ENCODE results near the gene PGAM2. TPM values are rescaled to one million over a fixed set of nuclear protein-coding genes. Genes with fewer than 3 reads are reported as not detected.
"Not testable (repeated sequence)": the region's sequence is repeated elsewhere in the genome, so short reads cannot be mapped to it uniquely, and the experiment has no call there.

PGAM2 gene
- total RNA-seq, 1 experiment from 2014 or later, result 1.2 TPM

- not testable (repeated sequence) for DNase-seq (ENCODE audit: low read depth)
Measured at GRCh38 chr7:44031319-44031718, 34.0 kb downstream of the PGAM2 start.

- not testable (repeated sequence) for DNase-seq (ENCODE audit: low read depth)
Measured at GRCh38 chr7:44030029-44030428, 35.3 kb downstream of the PGAM2 start.

DNA sequence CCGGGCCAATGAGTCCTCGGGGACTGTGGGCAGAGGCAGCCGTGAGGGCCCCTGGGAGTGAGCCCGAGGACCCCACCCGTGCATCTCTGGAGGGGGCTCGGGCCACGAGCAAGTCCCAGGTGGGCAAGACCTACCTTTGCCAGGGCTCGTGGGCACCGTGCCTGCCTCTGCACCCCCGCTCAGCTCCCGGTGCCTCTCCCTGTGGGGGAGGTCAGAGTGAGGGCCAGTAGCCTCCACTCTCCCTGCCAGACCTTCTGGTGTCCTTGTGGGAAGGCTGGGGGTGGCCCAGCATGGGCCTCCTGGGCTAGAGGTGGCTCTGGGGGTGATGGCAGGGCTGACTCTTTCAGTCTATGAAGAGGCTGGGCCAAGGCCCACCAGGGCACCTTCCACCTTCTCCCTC lies 35.9 kb downstream of the PGAM2 start:
- not testable (repeated sequence) for DNase-seq (ENCODE audit: low read depth)

- DNase-seq (ENCODE audit: low read depth), result not testable (repeated sequence)
Measured at GRCh38 chr7:44022796-44023467, 42.4 kb downstream of the PGAM2 start.

GRCh38 chr7:44022069-44022468 lies 43.3 kb downstream of the PGAM2 start:
- not testable (repeated sequence) for DNase-seq (ENCODE audit: low read depth)

DNA sequence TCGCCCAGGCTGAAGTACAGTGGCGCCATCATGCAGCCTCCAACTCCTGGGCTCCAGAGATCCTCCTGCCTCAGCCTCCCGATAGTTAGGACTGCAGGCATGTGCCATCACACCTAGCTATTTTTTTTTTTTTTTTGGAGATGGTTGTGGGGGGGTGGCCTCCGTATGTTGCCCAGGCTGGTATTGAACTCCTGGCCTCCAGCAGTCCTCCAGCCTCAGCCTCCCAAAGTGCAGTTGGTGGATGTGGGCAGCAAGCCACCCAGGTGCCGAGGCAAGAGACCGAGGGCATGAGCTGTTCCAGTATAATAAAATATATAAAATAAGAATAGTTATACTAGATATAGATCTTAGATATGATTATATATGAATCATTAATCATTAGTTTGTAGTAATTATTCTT lies 45.5 kb downstream of the PGAM2 start:
- not testable (repeated sequence) for DNase-seq (ENCODE audit: low read depth)

DNA sequence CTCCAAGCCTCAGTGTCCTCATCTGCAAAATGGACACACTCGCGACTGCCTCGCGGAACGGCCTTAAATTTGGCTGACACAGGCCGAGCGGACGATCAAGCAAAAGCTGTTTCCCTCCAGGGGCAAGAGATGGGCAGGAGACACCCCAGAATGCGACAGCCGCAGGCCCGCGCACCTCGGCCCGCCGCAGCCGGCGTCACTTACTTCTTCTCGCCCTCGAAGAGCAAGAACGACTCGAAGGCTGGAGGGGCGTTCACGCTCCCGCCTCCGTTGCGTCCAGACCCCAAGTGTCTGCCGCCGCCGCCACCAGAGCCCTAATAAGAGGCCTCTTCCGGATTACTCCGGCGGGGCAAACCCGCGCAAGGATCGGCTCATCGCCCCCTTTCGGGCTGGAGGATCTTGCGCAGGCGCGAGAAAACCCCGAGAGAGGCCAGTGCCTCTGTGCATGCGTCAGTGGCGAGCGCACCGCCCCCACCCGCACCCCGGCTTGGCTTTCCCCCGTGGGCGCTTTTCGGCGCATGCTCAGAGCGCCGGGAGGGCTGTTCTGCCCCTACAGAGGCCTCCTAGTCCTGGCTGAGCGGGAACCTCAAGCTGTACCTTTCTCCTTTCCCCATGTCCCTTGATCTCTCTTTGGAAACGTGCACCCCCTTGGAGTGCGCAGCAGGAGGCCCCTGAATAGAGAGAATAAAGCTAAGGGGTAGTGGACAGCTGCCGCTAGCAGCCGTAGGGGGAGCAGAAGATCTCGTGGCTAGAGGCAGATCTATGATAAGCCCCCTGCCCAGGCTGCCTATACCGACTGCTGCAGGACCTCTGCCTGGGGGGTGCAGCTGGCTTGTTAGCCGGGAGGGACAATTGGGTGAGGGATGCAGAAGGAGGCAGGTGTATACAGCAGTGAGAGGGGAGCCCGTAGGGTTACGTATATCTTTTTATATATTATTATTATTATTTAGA lies 46.2 kb downstream of the PGAM2 start:
- DNase-seq (ENCODE audit: low read depth), result peak; percentile 94

- not testable (repeated sequence) for DNase-seq (ENCODE audit: low read depth)
Measured at GRCh38 chr7:44015090-44015489, 50.3 kb downstream of the PGAM2 start.

Other genes with a start within 250 kb of the PGAM2 start
- gene MRPS24, start 196.1 kb downstream of the PGAM2 start, total RNA-seq (2014; rRNA removed; shearing (Covaris generic)), result 206 and 260 TPM in 2 replicates
- gene URGCP, start 159.0 kb downstream of the PGAM2 start, total RNA-seq (2014; rRNA removed; shearing (Covaris generic)), result 40.9 and 45.0 TPM in 2 replicates
- 23.5 and 41.7 TPM in 2 replicates for gene UBE2D4, start 139.1 kb downstream of the PGAM2 start, total RNA-seq (2014; rRNA removed; shearing (Covaris generic))
- not detected in 2 replicates for gene SPDYE1, start 67.7 kb downstream of the PGAM2 start, total RNA-seq (2014; rRNA removed; shearing (Covaris generic))
- gene DBNL, start 20.9 kb downstream of the PGAM2 start, total RNA-seq (2014; rRNA removed; shearing (Covaris generic)), result 110 and 183 TPM in 2 replicates
- gene POLM, start 17.0 kb upstream of the PGAM2 start, total RNA-seq (2014; rRNA removed; shearing (Covaris generic)), result 18.0 and 33.6 TPM in 2 replicates
- gene AEBP1, start 38.8 kb upstream of the PGAM2 start, total RNA-seq (2014; rRNA removed; shearing (Covaris generic)), result 0.44 TPM in 1 of 2 replicates, not detected in the other
- 85.3 and 127 TPM in 2 replicates for gene POLD2, start 58.0 kb upstream of the PGAM2 start, total RNA-seq (2014; rRNA removed; shearing (Covaris generic))
- not detected in 2 replicates for gene MYL7, start 75.8 kb upstream of the PGAM2 start, total RNA-seq (2014; rRNA removed; shearing (Covaris generic))
- gene GCK, start 123.9 kb upstream of the PGAM2 start, total RNA-seq (2014; rRNA removed; shearing (Covaris generic)), result not detected in 2 replicates
- gene YKT6, start 135.4 kb upstream of the PGAM2 start, total RNA-seq (2014; rRNA removed; shearing (Covaris generic)), result 106 and 128 TPM in 2 replicates